Gastrocnemius medialis (tissue), 4 donors: Measurements from ENCODE around the gene PNLIPRP3. TPM values are rescaled to one million over a fixed set of nuclear protein-coding genes. Genes with fewer than 3 reads are reported as not detected.

Source experiments
- ATAC-seq, 2 donors: fragments of 150-250 bp; one replicate each; pipeline ENCODE4 v1.9.1; 2016
- DNase-seq, 2 donors: peaks; one replicate each; pipeline ENCODE4 v3.0.0-alpha.2; 2019
- H3K27ac ChIP-seq, 4 donors: fragments of 200-600 bp; sonication (generic); 1 replicate in 1 of 4; 2 replicates in 3 of 4; pipeline ENCODE4 v1.5.1; 2016 to 2018; ENCODE audit warnings: mild to moderate bottlenecking in 2 of 4, moderate library complexity in 1 of 4
- H3K27me3 ChIP-seq, 3 donors: fragments of 200-600 bp; sonication (generic) in 2 of 3; 1 replicate in 1 of 3; 2 replicates in 2 of 3; pipeline versions ENCODE4 v1.5.1 to v1.6.0; 2016 to 2019; ENCODE audit warnings: mild to moderate bottlenecking in 1 of 3, moderate library complexity in 1 of 3
- H3K36me3 ChIP-seq, 2 donors: fragments of 200-600 bp; sonication (generic) in 1 of 2; one replicate each; pipeline ENCODE4 v1.5.1; 2017 to 2018
- H3K4me1 ChIP-seq, 2 donors: fragments of 200-600 bp; sonication (generic) in 1 of 2; one replicate each; pipeline ENCODE4 v1.5.1; 2016 to 2017; ENCODE audit warnings: mild to moderate bottlenecking in 2 of 2
- H3K4me3 ChIP-seq, 4 donors: fragments of 200-600 bp; sonication (generic) in 3 of 4; 1 replicate in 1 of 4; 2 replicates in 3 of 4; pipeline ENCODE4 v1.5.1; 2016 to 2019; ENCODE audit warnings: mild to moderate bottlenecking in 2 of 4
- H3K9me3 ChIP-seq, 3 donors: fragments of 200-600 bp; sonication (generic) in 2 of 3; 1 replicate in 1 of 3; 2 replicates in 2 of 3; pipeline ENCODE4 v1.5.1; 2016 to 2019
- CTCF ChIP-seq, 5 experiments: fragments of 450-650 bp in 3 of 5; fragments of 200-600 bp in 2 of 5; sonication (generic) in 2 of 5; IDR thresholded peaks in 4 of 5; conservative IDR thresholded peaks in 1 of 5; 1 replicate in 4 of 5; 2 replicates in 1 of 5; pipeline ENCODE4 v1.5.1; 2016 to 2019; ENCODE audit warnings: antibody characterized with exemption in 5 of 5, mild to moderate bottlenecking in 3 of 5, moderate library complexity in 3 of 5
- POLR2A ChIP-seq, 2 donors: fragments of 450-650 bp; IDR thresholded peaks; one replicate each; pipeline ENCODE4 v1.6.1; 2017; ENCODE audit warnings: antibody characterized with exemption in 2 of 2, mild to moderate bottlenecking in 2 of 2, moderate library complexity in 2 of 2
- in situ Hi-C, 4 donors: fragments of 200-750 bp; cut with MboI; loops; one replicate each; pipeline versions ENCODE4 v1.15.0 to v1.8.0; 2017; ENCODE audit warnings: low sequenced_read_pairs in 4 of 4
- intact Hi-C: fragments of 100-400 bp; cut with DNase I; formaldehyde crosslinking; loops from one replicate; pipeline ENCODE4 v1.15.1; 2023; ENCODE audit warnings: low total_unique reads
- total RNA-seq, 4 donors: library from RNA; depleted of rRNA; stranded (reverse); fragments of >200 nt; gene quantifications; one replicate each; pipeline versions ENCODE4 v1.1.0 to v1.2.3, GENCODE V29; 2016

The PNLIPRP3 gene
- total RNA-seq, 4 donors from 2014 or later, result not detected

- no peak overlapping the region for H3K4me3 ChIP-seq
- no peaks in the 10 kb centered on the region for H3K4me1 ChIP-seq
- intact Hi-C loops (no loop called here), in situ Hi-C loops (no loop called here)
- no peaks in the 10 kb centered on the region for H3K27me3 ChIP-seq
- no peak for ATAC-seq
- no peak for TF ChIP-seq CTCF (IDR thresholded peaks at IDR 0.05 in 4 of 5, conservative IDR thresholded peaks at IDR 0.05 in 1 of 5)
- TF ChIP-seq POLR2A (IDR thresholded peaks at IDR 0.05), result no peak
- H3K36me3 ChIP-seq, result no peaks in the 10 kb centered on the region
- no peak for DNase-seq
- H3K27ac ChIP-seq, result no peak overlapping the region
- H3K9me3 ChIP-seq, result no peaks in the 10 kb centered on the region
These were observed 18.9 kb upstream of the PNLIPRP3 start for GRCh38 chr10:116408719-116409118.

GRCh38 chr10:116410351-116410750, 17.3 kb upstream of the PNLIPRP3 start:
- in situ Hi-C loops, result no loop called here
- intact Hi-C loops, result no loop called here
- Histone ChIP-seq H3K27ac (no peak overlapping the region), H3K9me3 (no peaks in the 10 kb centered on the region), H3K36me3 (no peaks in the 10 kb centered on the region), H3K4me1 (no peaks in the 10 kb centered on the region), H3K27me3 (no peaks in the 10 kb centered on the region), H3K4me3 (no peak overlapping the region)
- ATAC-seq, result no peak
- TF ChIP-seq POLR2A (IDR thresholded peaks at IDR 0.05) (no peak), CTCF (IDR thresholded peaks at IDR 0.05 in 4 of 5, conservative IDR thresholded peaks at IDR 0.05 in 1 of 5) (no peak)
- DNase-seq, result no peak

- in situ Hi-C loops (no loop called here), intact Hi-C loops (no loop called here)
- Histone ChIP-seq H3K36me3 (no peaks in the 10 kb centered on the region), H3K27ac (no peak overlapping the region), H3K27me3 (no peaks in the 10 kb centered on the region), H3K9me3 (no peaks in the 10 kb centered on the region), H3K4me3 (no peak overlapping the region), H3K4me1 (no peaks in the 10 kb centered on the region)
- TF ChIP-seq CTCF (IDR thresholded peaks at IDR 0.05 in 4 of 5, conservative IDR thresholded peaks at IDR 0.05 in 1 of 5) (no peak), POLR2A (IDR thresholded peaks at IDR 0.05) (no peak)
- DNase-seq, result no peak
- ATAC-seq, result no peak
These were observed 9.8 kb upstream of the PNLIPRP3 start for GRCh38 chr10:116417821-116418220.

GRCh38 chr10:116418389-116418788, 9.3 kb upstream of the PNLIPRP3 start:
- no peaks in the 10 kb centered on the region for H3K4me1 ChIP-seq
- DNase-seq, result no peak
- intact Hi-C loops, result no loop called here

More at GRCh38 chr10:116418389-116418788, 9.3 kb upstream of the PNLIPRP3 start:
- TF ChIP-seq CTCF (IDR thresholded peaks at IDR 0.05 in 4 of 5, conservative IDR thresholded peaks at IDR 0.05 in 1 of 5) (no peak), POLR2A (IDR thresholded peaks at IDR 0.05) (no peak)
- Histone ChIP-seq H3K27me3 (no peaks in the 10 kb centered on the region), H3K9me3 (no peaks in the 10 kb centered on the region), H3K27ac (no peak overlapping the region), H3K4me3 (no peak overlapping the region), H3K36me3 (no peaks in the 10 kb centered on the region)
- no peak for ATAC-seq
- in situ Hi-C loops, result no loop called here
